ENCODE data around the gene EDAR. TPM values are rescaled to one million over a fixed set of nuclear protein-coding genes. Genes with fewer than 3 reads are reported as not detected.

The EDAR gene
- total RNA-seq, 1 donor from 2014 or later = not detected

- no peak overlapping the region for H3K4me3 Mint-ChIP-seq (ENCODE audit: unreplicated experiment)
- H3K36me3 Mint-ChIP-seq (ENCODE audit: unreplicated experiment) = no peaks in the 10 kb centered on the region
- peaks cover 3% of the 10 kb centered on the region for H3K4me1 Mint-ChIP-seq (ENCODE audit: low read depth, unreplicated experiment)
- no peak overlapping the region for H3K27ac Mint-ChIP-seq (ENCODE audit: unreplicated experiment)
- no peak for TF ChIP-seq CTCF (IDR thresholded peaks at IDR 0.05; ENCODE audit: partially characterized antibody, unreplicated experiment)
- H3K9me3 Mint-ChIP-seq (ENCODE audit: unreplicated experiment) = no peaks in the 10 kb centered on the region
- peaks cover 2% of the 10 kb centered on the region for H3K27me3 Mint-ChIP-seq (ENCODE audit: unreplicated experiment)
- DNase-seq = no peak
These were observed 70.7 kb downstream of the EDAR start for GRCh38 chr2:108918156-108918874.

GRCh38 chr2:108917526-108917925, 71.5 kb downstream of the EDAR start:
- no peaks in the 10 kb centered on the region for H3K36me3 Mint-ChIP-seq (ENCODE audit: unreplicated experiment)
- no peaks in the 10 kb centered on the region for H3K9me3 Mint-ChIP-seq (ENCODE audit: unreplicated experiment)
- H3K27me3 Mint-ChIP-seq (ENCODE audit: unreplicated experiment) = peaks cover under 1% of the 10 kb centered on the region
- no peak overlapping the region for H3K27ac Mint-ChIP-seq (ENCODE audit: unreplicated experiment)
- H3K4me3 Mint-ChIP-seq (ENCODE audit: unreplicated experiment) = no peak overlapping the region
- no peak for DNase-seq
- peaks cover 1% of the 10 kb centered on the region for H3K4me1 Mint-ChIP-seq (ENCODE audit: low read depth, unreplicated experiment)
- TF ChIP-seq CTCF (IDR thresholded peaks at IDR 0.05; ENCODE audit: partially characterized antibody, unreplicated experiment) = no peak

GRCh38 chr2:108916796-108917421, 72.1 kb downstream of the EDAR start:
- Mint-ChIP-seq H3K4me1 (ENCODE audit: low read depth, unreplicated experiment) (no peaks in the 10 kb centered on the region), H3K4me3 (ENCODE audit: unreplicated experiment) (no peak overlapping the region), H3K9me3 (ENCODE audit: unreplicated experiment) (no peaks in the 10 kb centered on the region), H3K27ac (ENCODE audit: unreplicated experiment) (no peak overlapping the region), H3K36me3 (ENCODE audit: unreplicated experiment) (no peaks in the 10 kb centered on the region), H3K27me3 (ENCODE audit: unreplicated experiment) (no peaks in the 10 kb centered on the region)
- TF ChIP-seq CTCF (IDR thresholded peaks at IDR 0.05; ENCODE audit: partially characterized antibody, unreplicated experiment) = no peak
- DNase-seq = no peak

GRCh38 chr2:108916122-108916795, 72.8 kb downstream of the EDAR start:
- TF ChIP-seq CTCF (IDR thresholded peaks at IDR 0.05; ENCODE audit: partially characterized antibody, unreplicated experiment) = no peak
- Mint-ChIP-seq H3K27ac (ENCODE audit: unreplicated experiment) (no peak overlapping the region), H3K9me3 (ENCODE audit: unreplicated experiment) (no peaks in the 10 kb centered on the region), H3K27me3 (ENCODE audit: unreplicated experiment) (no peaks in the 10 kb centered on the region), H3K4me1 (ENCODE audit: low read depth, unreplicated experiment) (no peaks in the 10 kb centered on the region), H3K4me3 (ENCODE audit: unreplicated experiment) (no peak overlapping the region), H3K36me3 (ENCODE audit: unreplicated experiment) (no peaks in the 10 kb centered on the region)
- DNase-seq = no peak

GRCh38 chr2:108912629-108912902, 76.5 kb downstream of the EDAR start:
- no peak overlapping the region for H3K27ac Mint-ChIP-seq (ENCODE audit: unreplicated experiment)
- H3K4me3 Mint-ChIP-seq (ENCODE audit: unreplicated experiment) = no peak overlapping the region
- no peaks in the 10 kb centered on the region for H3K36me3 Mint-ChIP-seq (ENCODE audit: unreplicated experiment)
- H3K9me3 Mint-ChIP-seq (ENCODE audit: unreplicated experiment) = no peaks in the 10 kb centered on the region
- TF ChIP-seq CTCF (IDR thresholded peaks at IDR 0.05; ENCODE audit: partially characterized antibody, unreplicated experiment) = no peak
- DNase-seq = no peak
- no peaks in the 10 kb centered on the region for H3K4me1 Mint-ChIP-seq (ENCODE audit: low read depth, unreplicated experiment)
- H3K27me3 Mint-ChIP-seq (ENCODE audit: unreplicated experiment) = no peaks in the 10 kb centered on the region

Measured in glutamatergic neuron (in vitro differentiated cells).